ENCODE data around the gene SAMHD1. TPM values are rescaled to one million over a fixed set of nuclear protein-coding genes. Genes with fewer than 3 reads are reported as not detected.

Gene SAMHD1
- total RNA-seq, 1 donor: 203 TPM

DNA sequence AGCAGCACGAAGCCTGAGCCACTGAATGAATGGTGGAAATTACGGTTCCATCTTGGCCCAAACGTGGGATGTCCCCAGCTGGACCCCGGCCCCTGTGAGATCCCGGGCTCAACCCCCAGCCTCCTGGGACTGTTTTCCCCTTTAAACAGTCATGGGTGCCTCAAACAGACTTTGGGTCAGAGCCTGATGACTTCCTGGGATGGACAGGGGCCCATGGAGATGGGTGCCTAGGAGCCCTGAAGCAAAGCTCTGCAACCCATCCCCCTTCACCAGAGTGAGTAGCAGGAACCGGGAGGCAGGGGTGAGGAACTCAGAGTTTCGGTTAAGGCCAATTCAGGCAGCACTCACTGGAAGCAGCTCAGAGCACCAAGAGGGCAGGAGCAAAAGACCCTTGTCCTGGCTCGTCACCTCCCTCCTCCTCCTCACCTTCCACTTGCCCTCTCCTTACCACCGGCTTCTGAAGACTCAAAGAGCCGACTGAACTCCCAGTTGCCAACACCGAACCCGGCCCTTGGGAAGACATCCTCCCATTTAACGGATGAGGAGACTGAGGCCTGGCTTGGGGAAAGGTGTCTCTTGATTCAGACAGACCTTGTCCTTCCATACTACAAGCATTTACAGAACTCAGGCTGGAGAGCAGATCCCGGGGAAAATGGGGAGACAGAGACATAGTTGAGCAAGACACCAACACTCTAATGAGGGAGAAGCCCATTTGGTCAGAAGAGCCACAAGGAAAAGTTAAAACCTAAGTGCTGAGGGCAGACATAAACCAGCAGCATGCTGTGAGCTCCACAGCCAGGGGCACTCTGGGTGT is 90.5 kb downstream of the SAMHD1 start:
- H3K27me3 ChIP-seq (ENCODE audit: insufficient read depth, low read length): no peaks in the 10 kb centered on the region
- peaks cover 42% of the 10 kb centered on the region for H3K4me1 ChIP-seq (ENCODE audit: insufficient read depth, low read length)
- no peak overlapping the region for H3K4me3 ChIP-seq (ENCODE audit: low read length)
- H3K9me3 ChIP-seq (ENCODE audit: low read depth, low read length): no peaks in the 10 kb centered on the region

GRCh38 chr20:36860339-36860738 is 91.2 kb downstream of the SAMHD1 start:
- Histone ChIP-seq H3K9me3 (ENCODE audit: low read depth, low read length) (no peaks in the 10 kb centered on the region), H3K4me1 (ENCODE audit: insufficient read depth, low read length) (peaks cover 44% of the 10 kb centered on the region), H3K27me3 (ENCODE audit: insufficient read depth, low read length) (no peaks in the 10 kb centered on the region), H3K4me3 (ENCODE audit: low read length) (no peak overlapping the region)

DNA sequence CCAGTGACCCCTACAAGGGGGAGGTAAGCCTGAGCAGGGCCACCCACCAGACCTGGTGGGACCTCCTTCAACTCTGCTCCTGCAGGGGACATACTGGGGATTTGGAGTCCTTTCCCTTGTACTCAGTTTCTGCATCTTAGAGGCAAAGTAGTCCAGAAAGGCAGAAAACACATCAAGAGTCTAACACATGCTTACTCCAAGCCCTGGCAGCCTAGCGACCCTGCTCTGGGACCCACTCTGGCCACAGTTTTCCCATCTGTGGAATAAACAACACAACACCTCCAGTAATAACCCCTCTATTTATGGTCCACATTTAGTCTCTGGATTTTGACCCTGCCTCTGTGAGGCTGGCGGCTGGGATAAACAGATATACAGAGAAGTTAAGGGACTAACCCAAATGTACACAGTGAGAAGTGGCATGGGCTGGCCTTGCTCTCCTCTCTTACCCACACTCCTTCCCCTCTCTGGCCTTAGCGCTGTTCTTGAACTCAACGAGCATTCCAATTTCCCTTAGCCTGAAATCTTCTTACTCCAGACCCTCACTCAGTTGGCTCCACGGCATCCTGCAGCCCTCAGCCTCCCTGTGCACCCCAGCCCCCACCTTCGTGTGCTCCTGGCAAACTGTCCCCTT is 91.7 kb downstream of the SAMHD1 start:
- Histone ChIP-seq H3K27me3 (ENCODE audit: insufficient read depth, low read length) (no peaks in the 10 kb centered on the region), H3K4me1 (ENCODE audit: insufficient read depth, low read length) (peaks cover 43% of the 10 kb centered on the region), H3K4me3 (ENCODE audit: low read length) (no peak overlapping the region), H3K9me3 (ENCODE audit: low read depth, low read length) (no peaks in the 10 kb centered on the region)

- no peaks in the 10 kb centered on the region for H3K9me3 ChIP-seq (ENCODE audit: low read depth, low read length)
Observed at GRCh38 chr20:36859282-36859555, 92.3 kb downstream of the SAMHD1 start.

GRCh38 chr20:36856691-36857635 is 94.5 kb downstream of the SAMHD1 start:
- Histone ChIP-seq H3K27me3 (ENCODE audit: insufficient read depth, low read length) (no peaks in the 10 kb centered on the region), H3K9me3 (ENCODE audit: low read depth, low read length) (no peaks in the 10 kb centered on the region), H3K4me1 (ENCODE audit: insufficient read depth, low read length) (peaks cover 28% of the 10 kb centered on the region), H3K4me3 (ENCODE audit: low read length) (no peak overlapping the region)

More at GRCh38 chr20:36859282-36859555, 92.3 kb downstream of the SAMHD1 start:
- Histone ChIP-seq H3K27me3 (ENCODE audit: insufficient read depth, low read length) (no peaks in the 10 kb centered on the region), H3K4me1 (ENCODE audit: insufficient read depth, low read length) (peaks cover 37% of the 10 kb centered on the region), H3K4me3 (ENCODE audit: low read length) (no peak overlapping the region)

- peaks cover 20% of the 10 kb centered on the region for H3K4me1 ChIP-seq (ENCODE audit: insufficient read depth, low read length)
- H3K9me3 ChIP-seq (ENCODE audit: low read depth, low read length): no peaks in the 10 kb centered on the region
- H3K27me3 ChIP-seq (ENCODE audit: insufficient read depth, low read length): no peaks in the 10 kb centered on the region
- H3K4me3 ChIP-seq (ENCODE audit: low read length): no peak overlapping the region
Observed at GRCh38 chr20:36856195-36856594, 95.3 kb downstream of the SAMHD1 start.

DNA sequence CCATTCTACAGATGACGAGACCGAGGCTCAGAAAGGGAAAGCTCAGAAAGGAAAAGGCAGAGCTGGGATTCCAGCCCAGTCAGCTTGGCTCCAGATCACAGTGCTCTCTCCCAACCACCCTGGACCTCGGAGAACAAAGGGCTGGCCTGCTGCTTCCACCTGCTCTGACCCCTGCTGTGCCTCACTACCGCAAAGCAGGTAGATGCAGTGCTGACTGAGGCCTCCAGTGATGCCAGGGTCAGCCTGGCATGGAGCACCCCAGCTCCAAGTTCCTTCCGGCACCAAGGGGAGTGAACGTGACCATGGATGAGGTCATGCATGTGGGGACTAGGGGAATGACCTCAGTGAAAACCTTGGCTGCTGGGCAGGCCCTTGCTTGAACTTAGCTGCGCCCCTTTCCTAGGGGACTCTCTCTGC is 96.3 kb downstream of the SAMHD1 start:
- Histone ChIP-seq H3K9me3 (ENCODE audit: low read depth, low read length) (no peaks in the 10 kb centered on the region), H3K4me3 (ENCODE audit: low read length) (no peak overlapping the region), H3K4me1 (ENCODE audit: insufficient read depth, low read length) (peaks cover 16% of the 10 kb centered on the region), H3K27me3 (ENCODE audit: insufficient read depth, low read length) (no peaks in the 10 kb centered on the region)

GRCh38 chr20:36854348-36855240 is 96.9 kb downstream of the SAMHD1 start:
- Histone ChIP-seq H3K27me3 (ENCODE audit: insufficient read depth, low read length) (no peaks in the 10 kb centered on the region), H3K9me3 (ENCODE audit: low read depth, low read length) (no peaks in the 10 kb centered on the region), H3K4me1 (ENCODE audit: insufficient read depth, low read length) (peaks cover 16% of the 10 kb centered on the region), H3K4me3 (ENCODE audit: low read length) (no peak overlapping the region)

DNA sequence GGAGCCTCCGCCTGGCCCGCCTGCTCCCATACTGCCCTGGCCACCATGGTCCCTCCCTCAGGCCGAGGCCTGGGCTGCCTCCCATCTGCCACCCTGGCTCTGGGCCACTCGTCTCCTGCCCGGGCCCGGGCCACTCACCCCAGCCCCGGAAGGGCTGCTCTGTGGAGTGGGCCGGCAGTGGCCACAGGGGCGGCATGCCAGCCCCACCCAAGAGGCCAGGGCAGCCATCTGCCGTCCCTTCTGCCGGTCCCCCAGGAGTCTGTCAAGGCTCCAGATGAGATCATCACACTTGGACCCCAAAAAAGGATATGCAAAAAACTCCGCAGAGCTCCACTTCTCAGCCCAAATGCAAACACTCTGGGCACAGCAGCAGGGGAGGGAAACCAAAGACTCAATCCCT is 99.3 kb downstream of the SAMHD1 start:
- Histone ChIP-seq H3K4me1 (ENCODE audit: insufficient read depth, low read length) (peaks cover 29% of the 10 kb centered on the region), H3K4me3 (ENCODE audit: low read length) (no peak overlapping the region), H3K27me3 (ENCODE audit: insufficient read depth, low read length) (no peaks in the 10 kb centered on the region), H3K9me3 (ENCODE audit: low read depth, low read length) (no peaks in the 10 kb centered on the region)

GRCh38 chr20:36851490-36851889 is 100.0 kb downstream of the SAMHD1 start:
- Histone ChIP-seq H3K9me3 (ENCODE audit: low read depth, low read length) (no peaks in the 10 kb centered on the region), H3K4me1 (ENCODE audit: insufficient read depth, low read length) (peaks cover 28% of the 10 kb centered on the region)

GRCh38 chr20:36850759-36851158 is 100.7 kb downstream of the SAMHD1 start:
- Histone ChIP-seq H3K4me1 (ENCODE audit: insufficient read depth, low read length) (peaks cover 29% of the 10 kb centered on the region), H3K4me3 (ENCODE audit: low read length) (no peak overlapping the region), H3K9me3 (ENCODE audit: low read depth, low read length) (no peaks in the 10 kb centered on the region), H3K27me3 (ENCODE audit: insufficient read depth, low read length) (no peaks in the 10 kb centered on the region)

More at GRCh38 chr20:36851490-36851889, 100.0 kb downstream of the SAMHD1 start:
- Histone ChIP-seq H3K27me3 (ENCODE audit: insufficient read depth, low read length) (no peaks in the 10 kb centered on the region), H3K4me3 (ENCODE audit: low read length) (no peak overlapping the region)

- no peak overlapping the region for H3K4me3 ChIP-seq (ENCODE audit: low read length)
- peaks cover 40% of the 10 kb centered on the region for H3K4me1 ChIP-seq (ENCODE audit: insufficient read depth, low read length)
- no peaks in the 10 kb centered on the region for H3K27me3 ChIP-seq (ENCODE audit: insufficient read depth, low read length)
- H3K9me3 ChIP-seq (ENCODE audit: low read depth, low read length): no peaks in the 10 kb centered on the region
Observed at GRCh38 chr20:36849333-36850065, 102.0 kb downstream of the SAMHD1 start.

DNA sequence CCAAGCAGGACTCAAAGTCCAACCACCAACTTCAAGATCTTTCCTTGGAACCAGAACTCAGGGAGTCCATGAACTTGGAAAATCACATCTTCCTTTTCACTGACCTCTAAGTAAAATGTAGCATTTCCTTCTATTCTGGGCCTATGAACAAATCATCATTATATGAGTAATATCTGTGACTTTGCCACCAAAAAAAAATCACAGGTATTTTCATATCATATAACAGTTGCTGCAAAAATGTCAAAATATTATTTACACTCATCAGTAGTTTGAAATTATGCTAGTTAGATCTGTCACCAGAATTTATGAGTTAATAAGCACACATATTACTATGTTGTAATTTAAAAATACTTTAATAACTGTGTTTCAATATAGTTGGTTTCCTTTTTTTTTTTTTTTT is 102.8 kb downstream of the SAMHD1 start:
- Histone ChIP-seq H3K4me1 (ENCODE audit: insufficient read depth, low read length) (peaks cover 47% of the 10 kb centered on the region), H3K27me3 (ENCODE audit: insufficient read depth, low read length) (no peaks in the 10 kb centered on the region), H3K9me3 (ENCODE audit: low read depth, low read length) (no peaks in the 10 kb centered on the region)

More for the DNA sequence above, 102.8 kb downstream of the SAMHD1 start:
- no peak overlapping the region for H3K4me3 ChIP-seq (ENCODE audit: low read length)
